Ishikawa (cell line): Measurements from ENCODE around the gene TH.

Experiments used
- CEBPB ChIP-seq: IDR thresholded peaks from 2 replicates; pipeline ENCODE4 v1.6.1; 2012
- CREB1 ChIP-seq: IDR thresholded peaks from 2 replicates; pipeline ENCODE4 v1.6.1; 2012; ENCODE audit warnings: low read depth
- EGR1 ChIP-seq: IDR thresholded peaks from 2 replicates; pipeline ENCODE4 v1.6.1; 2012
- EP300 ChIP-seq: IDR thresholded peaks from 2 replicates; pipeline ENCODE4 v1.6.1; 2012; ENCODE audit warnings: borderline replicate concordance
- FOXM1 ChIP-seq: IDR thresholded peaks from 2 replicates; pipeline ENCODE4 v1.6.1; 2012; ENCODE audit warnings: low read depth, borderline replicate concordance
- NFIC ChIP-seq: IDR thresholded peaks from 2 replicates; pipeline ENCODE4 v1.6.1; 2012
- RAD21 ChIP-seq: IDR thresholded peaks from 2 replicates; pipeline ENCODE4 v1.6.1; 2012; ENCODE audit warnings: low read depth
- TAF1 ChIP-seq: IDR thresholded peaks from 2 replicates; pipeline ENCODE4 v1.6.1; 2012; ENCODE audit warnings: low read depth, mild to moderate bottlenecking
- TCF12 ChIP-seq: IDR thresholded peaks from 2 replicates; pipeline ENCODE4 v1.6.1; 2012; ENCODE audit warnings: low read depth
- TEAD4 ChIP-seq: IDR thresholded peaks from 2 replicates; pipeline ENCODE4 v1.6.1; 2012
- YY1 ChIP-seq: IDR thresholded peaks from 2 replicates; pipeline ENCODE4 v1.6.1; 2012; ENCODE audit warnings: low read depth
- ZBTB7A ChIP-seq: IDR thresholded peaks from 2 replicates; pipeline ENCODE4 v1.6.1; 2012; ENCODE audit warnings: low read depth
- TF ChIP-seq, protein P1 (sequence below): IDR thresholded peaks from 2 replicates; pipeline ENCODE4 v1.6.1; 2012
- TF ChIP-seq, protein P2 (sequence below): IDR thresholded peaks from 2 replicates; pipeline ENCODE4 v1.6.1; 2012
- TF ChIP-seq, protein P3 (sequence below): IDR thresholded peaks from 2 replicates; pipeline ENCODE4 v1.6.1; 2012; ENCODE audit warnings: low read depth, mild to moderate bottlenecking

Gene TH

DNA sequence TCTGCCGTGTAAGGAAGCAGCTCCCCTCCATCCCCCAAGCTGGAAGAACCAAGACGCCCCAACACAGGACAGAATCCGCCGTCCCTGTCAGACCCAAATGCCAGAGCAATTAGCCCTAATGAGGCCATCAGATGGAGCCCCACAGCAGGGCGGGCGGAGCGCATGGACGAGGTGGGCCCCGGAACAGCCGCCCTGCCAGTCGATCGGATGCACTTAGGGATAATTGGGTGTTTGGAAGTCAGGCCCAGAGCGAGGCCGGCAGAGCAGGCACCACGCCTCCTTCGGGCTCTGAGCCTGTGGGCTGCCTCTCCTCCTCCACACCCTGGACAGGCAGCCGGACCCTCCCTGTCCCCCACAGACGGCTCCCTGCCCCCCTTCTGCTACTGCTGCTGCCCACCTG lies 5.5 kb upstream of the TH start:
- no peak for TF ChIP-seq NFIC

- TF ChIP-seq CREB1 (no peak), YY1 (no peak), TEAD4 (no peak), EGR1 (no peak), TAF1 (no peak), CEBPB (no peak), RAD21 (no peak)
- TF ChIP-seq, protein P1, sequence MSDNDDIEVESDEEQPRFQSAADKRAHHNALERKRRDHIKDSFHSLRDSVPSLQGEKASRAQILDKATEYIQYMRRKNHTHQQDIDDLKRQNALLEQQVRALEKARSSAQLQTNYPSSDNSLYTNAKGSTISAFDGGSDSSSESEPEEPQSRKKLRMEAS = no peak
- TF ChIP-seq, protein P2, sequence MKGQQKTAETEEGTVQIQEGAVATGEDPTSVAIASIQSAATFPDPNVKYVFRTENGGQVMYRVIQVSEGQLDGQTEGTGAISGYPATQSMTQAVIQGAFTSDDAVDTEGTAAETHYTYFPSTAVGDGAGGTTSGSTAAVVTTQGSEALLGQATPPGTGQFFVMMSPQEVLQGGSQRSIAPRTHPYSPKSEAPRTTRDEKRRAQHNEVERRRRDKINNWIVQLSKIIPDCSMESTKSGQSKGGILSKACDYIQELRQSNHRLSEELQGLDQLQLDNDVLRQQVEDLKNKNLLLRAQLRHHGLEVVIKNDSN = no peak
Observed at GRCh38 chr11:2176389-2176900, 4.8 kb upstream of the TH start.

DNA sequence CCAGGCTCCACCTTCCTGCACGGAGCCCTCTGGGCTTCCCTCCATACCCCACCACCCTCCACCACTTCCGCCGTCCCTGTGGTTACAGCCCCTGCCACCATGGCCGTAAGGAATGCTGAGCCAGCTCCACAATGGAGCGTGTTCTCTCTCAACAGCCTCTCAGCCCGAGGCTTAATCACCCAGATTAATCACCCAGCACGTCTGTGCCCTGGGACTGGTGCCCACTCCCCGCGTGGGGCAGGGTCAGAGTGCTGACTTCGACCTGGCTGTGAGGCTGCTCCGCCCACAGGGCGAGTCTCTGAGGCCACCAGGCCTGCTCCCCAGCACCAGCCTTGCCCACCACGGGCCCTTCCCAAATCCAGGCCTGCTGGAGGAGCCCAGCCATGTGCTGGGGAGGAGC lies 4.0 kb upstream of the TH start:
- TF ChIP-seq NFIC = peak; percentile 40
- TF ChIP-seq TAF1 = no peak

DNA sequence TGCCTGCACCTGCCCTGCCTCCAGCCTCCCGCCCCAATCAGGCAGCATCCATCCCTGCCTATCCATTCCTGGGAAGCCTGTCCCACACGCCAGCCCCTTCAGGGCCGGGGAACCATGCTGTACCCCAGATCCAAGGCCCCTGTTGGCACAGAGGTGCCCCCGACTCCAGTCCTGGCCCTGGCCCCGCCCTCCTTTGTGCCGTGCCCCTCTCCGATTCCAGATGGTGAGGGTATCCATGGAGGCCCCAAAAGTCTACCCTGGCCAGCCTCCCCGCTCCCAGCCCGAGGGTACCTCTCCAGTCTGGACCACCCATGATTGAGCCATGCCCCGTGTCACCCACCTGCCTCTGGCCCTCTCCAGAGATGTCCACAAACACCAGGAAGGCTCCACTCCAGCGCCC lies 2.7 kb upstream of the TH start:
- no peak for TF ChIP-seq CEBPB
- TF ChIP-seq, protein P1 = no peak
- TF ChIP-seq YY1 = no peak
- TF ChIP-seq EGR1 = no peak

DNA sequence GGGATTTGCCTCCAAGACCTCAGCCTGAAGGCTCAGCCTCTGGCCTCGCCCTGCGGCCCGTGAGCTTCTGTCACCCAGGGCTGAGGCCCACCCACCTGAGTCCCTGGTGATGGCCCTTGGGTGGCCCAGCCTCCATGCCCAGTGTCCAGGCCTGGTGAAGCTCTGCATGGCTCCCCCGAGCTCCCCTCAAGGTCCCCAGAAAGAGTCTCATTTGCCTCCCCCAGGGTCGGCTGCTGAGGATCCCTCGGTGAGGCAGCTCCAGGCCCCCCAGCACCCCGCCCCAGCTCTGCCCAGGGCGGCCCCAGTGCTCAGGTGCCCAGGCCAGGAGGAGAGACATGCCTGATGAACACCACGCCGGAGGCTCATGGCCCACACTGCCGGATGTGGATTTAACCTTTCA lies 2.1 kb upstream of the TH start:
- TF ChIP-seq CEBPB = no peak
- TF ChIP-seq CREB1 = no peak
- TF ChIP-seq YY1 = no peak
- no peak for TF ChIP-seq EGR1
- TF ChIP-seq, protein P1 = no peak
- no peak for TF ChIP-seq FOXM1
- TF ChIP-seq, protein P3, sequence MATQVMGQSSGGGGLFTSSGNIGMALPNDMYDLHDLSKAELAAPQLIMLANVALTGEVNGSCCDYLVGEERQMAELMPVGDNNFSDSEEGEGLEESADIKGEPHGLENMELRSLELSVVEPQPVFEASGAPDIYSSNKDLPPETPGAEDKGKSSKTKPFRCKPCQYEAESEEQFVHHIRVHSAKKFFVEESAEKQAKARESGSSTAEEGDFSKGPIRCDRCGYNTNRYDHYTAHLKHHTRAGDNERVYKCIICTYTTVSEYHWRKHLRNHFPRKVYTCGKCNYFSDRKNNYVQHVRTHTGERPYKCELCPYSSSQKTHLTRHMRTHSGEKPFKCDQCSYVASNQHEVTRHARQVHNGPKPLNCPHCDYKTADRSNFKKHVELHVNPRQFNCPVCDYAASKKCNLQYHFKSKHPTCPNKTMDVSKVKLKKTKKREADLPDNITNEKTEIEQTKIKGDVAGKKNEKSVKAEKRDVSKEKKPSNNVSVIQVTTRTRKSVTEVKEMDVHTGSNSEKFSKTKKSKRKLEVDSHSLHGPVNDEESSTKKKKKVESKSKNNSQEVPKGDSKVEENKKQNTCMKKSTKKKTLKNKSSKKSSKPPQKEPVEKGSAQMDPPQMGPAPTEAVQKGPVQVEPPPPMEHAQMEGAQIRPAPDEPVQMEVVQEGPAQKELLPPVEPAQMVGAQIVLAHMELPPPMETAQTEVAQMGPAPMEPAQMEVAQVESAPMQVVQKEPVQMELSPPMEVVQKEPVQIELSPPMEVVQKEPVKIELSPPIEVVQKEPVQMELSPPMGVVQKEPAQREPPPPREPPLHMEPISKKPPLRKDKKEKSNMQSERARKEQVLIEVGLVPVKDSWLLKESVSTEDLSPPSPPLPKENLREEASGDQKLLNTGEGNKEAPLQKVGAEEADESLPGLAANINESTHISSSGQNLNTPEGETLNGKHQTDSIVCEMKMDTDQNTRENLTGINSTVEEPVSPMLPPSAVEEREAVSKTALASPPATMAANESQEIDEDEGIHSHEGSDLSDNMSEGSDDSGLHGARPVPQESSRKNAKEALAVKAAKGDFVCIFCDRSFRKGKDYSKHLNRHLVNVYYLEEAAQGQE = no peak
- TF ChIP-seq, protein P2 = no peak
- TF ChIP-seq TAF1 = no peak
- TF ChIP-seq ZBTB7A = no peak
- no peak for TF ChIP-seq TCF12
- no peak for TF ChIP-seq RAD21
- no peak for TF ChIP-seq NFIC
- TF ChIP-seq EP300 = no peak
- TF ChIP-seq TEAD4 = no peak

GRCh38 chr11:2173150-2173693 lies 1.6 kb upstream of the TH start:
- TF ChIP-seq, protein P3 = no peak
- TF ChIP-seq, protein P1 = no peak
- TF ChIP-seq CEBPB = no peak
- TF ChIP-seq FOXM1 = no peak
- TF ChIP-seq, protein P2 = no peak
- TF ChIP-seq YY1 = no peak
- no peak for TF ChIP-seq CREB1
- TF ChIP-seq TCF12 = no peak
- no peak for TF ChIP-seq EGR1
- no peak for TF ChIP-seq EP300
- no peak for TF ChIP-seq RAD21
- TF ChIP-seq ZBTB7A = no peak
- no peak for TF ChIP-seq TEAD4
- TF ChIP-seq NFIC = no peak
- no peak for TF ChIP-seq TAF1
